Mononuclear cell (primary cell): ENCODE results near the gene VAMP5. TPM values are rescaled to one million over a fixed set of nuclear protein-coding genes. Genes with fewer than 3 reads are reported as not detected.
"Not testable (repeated sequence)": the region's sequence is repeated elsewhere in the genome, so short reads cannot be mapped to it uniquely, and the experiment has no call there.

Source experiments
- H3K27me3 ChIP-seq: 2 replicates; pipeline ENCODE4 v1.6.0; 2011; ENCODE audit warnings: low read length, control low read depth; ENCODE audit not compliant: insufficient read depth
- H3K4me1 ChIP-seq: 2 replicates; pipeline ENCODE4 v1.5.1; 2011; ENCODE audit warnings: mild to moderate bottlenecking, low read length, control low read depth; ENCODE audit not compliant: insufficient read depth
- H3K4me3 ChIP-seq: 2 replicates; pipeline ENCODE4 v1.5.1; 2011; ENCODE audit warnings: mild to moderate bottlenecking, low read length, moderate library complexity
- H3K9me3 ChIP-seq: 2 replicates; pipeline ENCODE4 v1.5.1; 2011; ENCODE audit warnings: low read depth, mild to moderate bottlenecking, control low read depth, low read length
- total RNA-seq: library from RNA; depleted of rRNA; stranded (reverse); fragments of >200 nt; gene quantifications from one replicate; pipeline ENCODE4 v1.2.3, GENCODE V29; 2012

The VAMP5 gene
- total RNA-seq = 8.9 TPM

- H3K27me3 ChIP-seq = no peaks in the 10 kb centered on the region
- peak within 1 kb of the TSS; percentile 51 for H3K4me3 ChIP-seq
- H3K4me1 ChIP-seq = peaks cover 94% of the 10 kb centered on the region
- H3K9me3 ChIP-seq = no peaks in the 10 kb centered on the region
These were observed at the start of gene VAMP5 for GRCh38 chr2:85584354-85584856. Gene VAMP5, plus strand, starts transcription at chr2:85584431. Its CDS starts 60 bp downstream, at chr2:85584491.

GRCh38 chr2:85534881-85535280 lies 49.4 kb upstream of the VAMP5 start:
- no peaks in the 10 kb centered on the region for H3K27me3 ChIP-seq
- no peaks in the 10 kb centered on the region for H3K9me3 ChIP-seq
- no peak overlapping the region for H3K4me3 ChIP-seq
- H3K4me1 ChIP-seq = peaks cover 28% of the 10 kb centered on the region

- Histone ChIP-seq H3K4me3 (no peak overlapping the region), H3K9me3 (no peaks in the 10 kb centered on the region), H3K27me3 (no peaks in the 10 kb centered on the region), H3K4me1 (peaks cover 44% of the 10 kb centered on the region)
These were observed 47.8 kb upstream of the VAMP5 start for GRCh38 chr2:85536479-85536878.

GRCh38 chr2:85537600-85538506 lies 46.4 kb upstream of the VAMP5 start:
- peak overlapping the region; percentile 92 for H3K4me3 ChIP-seq
- peaks cover 47% of the 10 kb centered on the region for H3K4me1 ChIP-seq
- no peaks in the 10 kb centered on the region for H3K27me3 ChIP-seq
- H3K9me3 ChIP-seq = no peaks in the 10 kb centered on the region

GRCh38 chr2:85538507-85539360 lies 45.5 kb upstream of the VAMP5 start, which contains the start of gene MAT2A:
Gene MAT2A, plus strand, starts transcription at chr2:85539168. Its CDS starts 120 bp downstream, at chr2:85539288.
- no peaks in the 10 kb centered on the region for H3K9me3 ChIP-seq
- peak within 1 kb of the TSS; percentile 92 for H3K4me3 ChIP-seq
- peaks cover 47% of the 10 kb centered on the region for H3K4me1 ChIP-seq
- no peaks in the 10 kb centered on the region for H3K27me3 ChIP-seq

- Histone ChIP-seq H3K9me3 (no peaks in the 10 kb centered on the region), H3K27me3 (no peaks in the 10 kb centered on the region), H3K4me3 (peak overlapping the region; percentile 92), H3K4me1 (peaks cover 42% of the 10 kb centered on the region)
These were observed 44.7 kb upstream of the VAMP5 start for GRCh38 chr2:85539361-85540132.

GRCh38 chr2:85540133-85540648 lies 44.0 kb upstream of the VAMP5 start:
- H3K4me1 ChIP-seq = peaks cover 41% of the 10 kb centered on the region
- H3K4me3 ChIP-seq = peak overlapping the region; percentile 92
- no peaks in the 10 kb centered on the region for H3K27me3 ChIP-seq

GRCh38 chr2:85541262-85541661 lies 43.0 kb upstream of the VAMP5 start:
- H3K4me3 ChIP-seq = no peak overlapping the region
- H3K4me1 ChIP-seq = peaks cover 36% of the 10 kb centered on the region
- H3K27me3 ChIP-seq = no peaks in the 10 kb centered on the region
- no peaks in the 10 kb centered on the region for H3K9me3 ChIP-seq

More at GRCh38 chr2:85540133-85540648, 44.0 kb upstream of the VAMP5 start:
- H3K9me3 ChIP-seq = no peaks in the 10 kb centered on the region

GRCh38 chr2:85541753-85542457 lies 42.3 kb upstream of the VAMP5 start:
- Histone ChIP-seq H3K4me1 (peaks cover 36% of the 10 kb centered on the region), H3K9me3 (no peaks in the 10 kb centered on the region), H3K4me3 (no peak overlapping the region), H3K27me3 (no peaks in the 10 kb centered on the region)

GRCh38 chr2:85542777-85543176 lies 41.5 kb upstream of the VAMP5 start:
- no peaks in the 10 kb centered on the region for H3K27me3 ChIP-seq
- H3K4me1 ChIP-seq = peaks cover 27% of the 10 kb centered on the region
- H3K4me3 ChIP-seq = no peak overlapping the region
- H3K9me3 ChIP-seq = no peaks in the 10 kb centered on the region

GRCh38 chr2:85544254-85544691 lies 40.0 kb upstream of the VAMP5 start:
- H3K9me3 ChIP-seq, H3K27me3 ChIP-seq, H3K4me3 ChIP-seq: not testable (repeated sequence)
- H3K4me1 ChIP-seq = peaks cover 21% of the 10 kb centered on the region

- H3K4me1 ChIP-seq = peaks cover 21% of the 10 kb centered on the region
- not testable (repeated sequence) for H3K27me3 ChIP-seq, H3K9me3 ChIP-seq, H3K4me3 ChIP-seq
These were observed 39.1 kb upstream of the VAMP5 start for GRCh38 chr2:85544915-85545779.

- Histone ChIP-seq H3K27me3 (no peaks in the 10 kb centered on the region), H3K4me3 (no peak overlapping the region), H3K9me3 (no peaks in the 10 kb centered on the region), H3K4me1 (peaks cover 21% of the 10 kb centered on the region)
These were observed 38.4 kb upstream of the VAMP5 start for GRCh38 chr2:85545780-85546240.
